NCI-H1048 (cell line): ENCODE data around the gene RASA2.
"Not testable (repeated sequence)": the region's sequence is repeated elsewhere in the genome, so short reads cannot be mapped to it uniquely, and the experiment has no call there.

Experiments used
- DNase-seq: peaks from one replicate; lab custom pipeline; 2025; lab: John Stamatoyannopoulos, UW

Gene RASA2

DNA sequence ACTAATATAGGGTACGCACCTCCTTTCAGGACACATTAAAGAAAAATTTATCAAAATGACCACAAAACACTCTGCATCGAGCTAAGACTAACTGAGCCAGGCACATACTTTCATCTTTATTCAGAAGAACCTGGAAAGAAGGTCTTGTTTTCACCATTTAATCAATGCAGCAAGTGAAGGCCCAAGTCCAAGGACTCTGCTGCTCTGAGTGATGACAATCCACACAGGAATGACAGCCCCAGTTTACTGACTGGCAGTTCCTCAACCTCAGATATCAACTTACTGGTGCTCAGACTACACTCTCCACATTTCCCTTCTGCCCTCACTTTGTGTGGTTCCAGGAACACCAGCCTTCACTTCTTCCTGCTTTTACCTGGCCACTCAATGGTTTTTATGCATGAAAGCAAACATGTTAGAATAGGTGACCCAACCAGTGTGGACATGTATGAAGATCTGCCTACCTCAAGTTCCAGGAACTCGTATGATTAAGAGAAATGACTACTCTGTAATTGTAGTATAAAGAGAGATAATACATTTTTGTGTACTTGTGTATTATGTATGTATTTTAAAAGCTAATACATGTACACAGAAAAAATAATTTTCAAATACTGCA lies 29.1 kb upstream of the RASA2 start:
- no peak for DNase-seq

DNA sequence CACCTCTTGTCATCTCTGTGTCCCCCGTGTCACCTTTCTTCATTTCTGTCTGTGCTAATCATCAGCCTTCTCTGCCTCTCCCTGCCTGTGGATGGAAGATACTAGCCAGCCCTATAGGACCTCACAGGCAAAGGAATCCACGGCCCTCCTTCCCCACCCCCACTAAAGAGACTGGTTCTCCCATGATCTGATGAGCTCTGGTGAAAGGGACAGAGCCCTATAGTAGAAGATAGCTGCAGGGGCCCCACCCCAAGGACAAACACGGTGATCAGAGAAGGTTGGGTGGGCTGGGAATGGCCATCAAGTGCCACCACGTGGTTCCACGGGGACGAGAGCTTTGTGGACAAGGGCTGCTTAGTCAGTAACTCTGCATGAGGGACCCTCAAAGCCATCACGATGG lies 27.8 kb upstream of the RASA2 start:
- no peak for DNase-seq

DNA sequence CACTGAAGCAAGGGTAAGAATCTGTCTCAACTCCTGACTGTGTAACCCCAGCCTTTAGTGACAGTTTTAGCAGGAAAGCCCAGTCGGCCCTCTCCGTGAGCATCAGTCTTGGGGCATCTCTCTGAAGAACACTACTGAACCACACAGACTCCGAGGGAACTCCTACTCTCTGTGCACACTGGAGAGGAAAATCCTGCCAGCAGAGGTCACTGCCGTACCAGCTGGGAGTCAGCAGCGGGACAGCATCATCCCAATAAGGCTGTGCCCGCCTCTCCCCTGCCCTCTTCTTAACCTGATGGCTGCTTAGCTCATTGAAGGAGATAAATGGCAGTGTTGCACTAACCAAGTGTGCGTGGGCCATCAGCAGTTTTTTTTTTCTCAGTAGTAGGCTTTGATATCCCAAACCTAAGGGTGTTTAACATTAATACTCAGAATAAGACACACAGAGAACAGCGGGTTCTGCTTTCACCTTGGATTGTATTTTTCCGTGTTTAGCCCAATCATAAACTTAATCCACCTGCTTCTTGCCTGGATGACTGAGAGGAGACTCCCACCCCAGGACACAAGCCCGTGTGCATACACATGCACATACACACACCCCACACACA lies 26.6 kb upstream of the RASA2 start:
- peak; percentile 58 for DNase-seq

GRCh38 chr3:141462176-141462859 lies 24.5 kb upstream of the RASA2 start:
- DNase-seq = no peak

DNA sequence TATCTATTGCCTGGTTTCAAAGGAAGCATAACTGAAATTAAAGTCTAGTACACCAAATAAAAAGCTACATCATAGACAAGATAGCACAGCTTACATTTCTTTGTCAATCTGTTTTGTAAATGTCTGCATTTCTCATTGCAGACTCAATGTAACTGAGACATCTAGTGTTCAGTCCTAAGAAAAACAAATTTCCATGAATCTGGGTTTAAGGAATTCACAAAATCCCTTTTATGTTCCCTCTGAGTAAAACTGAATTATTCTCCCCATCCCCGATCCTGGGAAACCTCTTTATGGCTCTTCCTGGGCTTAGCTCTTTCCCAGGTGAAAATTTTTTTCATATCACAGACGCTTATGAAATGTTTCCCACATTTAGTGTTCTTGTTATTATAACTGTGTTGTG lies 21.6 kb upstream of the RASA2 start:
- DNase-seq = no peak

GRCh38 chr3:141466633-141467169 lies 20.1 kb upstream of the RASA2 start:
- DNase-seq = no peak

DNA sequence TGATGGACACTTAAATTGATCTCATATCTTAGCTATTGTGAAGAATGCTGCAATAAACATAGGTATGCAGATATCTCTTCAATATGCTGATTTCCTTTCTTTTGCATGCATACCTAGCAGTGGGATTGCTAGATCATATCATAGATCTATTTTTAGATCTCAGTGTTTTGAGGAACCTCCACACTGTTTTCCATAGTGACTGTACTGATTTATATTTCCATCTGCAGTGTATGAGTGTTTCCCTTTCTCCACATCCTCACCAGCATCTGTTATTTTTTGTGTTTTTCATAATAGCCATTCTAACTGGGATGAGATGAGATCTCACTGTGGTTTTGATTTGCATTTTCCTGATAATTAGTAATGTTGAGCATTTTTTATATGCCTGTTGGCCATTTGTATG lies 17.1 kb upstream of the RASA2 start:
- no peak for DNase-seq

GRCh38 chr3:141471160-141471559 lies 15.7 kb upstream of the RASA2 start:
- DNase-seq = no peak

- no peak for DNase-seq
These were observed 10.8 kb upstream of the RASA2 start for GRCh38 chr3:141476033-141476432.

DNA sequence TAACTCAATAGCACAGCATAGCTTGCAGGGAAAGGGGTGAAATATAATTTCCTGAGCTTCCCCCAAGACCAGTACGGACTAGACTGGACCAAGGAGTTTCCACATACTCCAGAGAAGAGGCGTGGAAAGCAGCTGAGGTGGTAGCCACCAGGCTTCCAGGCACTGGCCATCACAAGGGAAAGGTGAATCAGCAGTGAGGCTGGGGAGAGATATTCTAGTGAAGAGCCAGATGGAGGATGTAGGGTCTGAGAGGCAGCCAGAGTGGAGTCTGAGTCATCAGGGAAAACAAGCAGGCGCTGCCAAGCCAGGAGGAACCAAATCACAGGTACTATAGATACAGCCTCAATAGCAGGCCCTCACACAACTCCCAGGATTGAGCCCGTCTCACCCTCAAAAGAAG lies 9.6 kb upstream of the RASA2 start:
- no peak for DNase-seq

GRCh38 chr3:141478139-141478538 lies 8.7 kb upstream of the RASA2 start:
- DNase-seq = no peak

- not testable (repeated sequence) for DNase-seq
These were observed 8.0 kb upstream of the RASA2 start for GRCh38 chr3:141478840-141479239.

- DNase-seq = no peak
These were observed 4.4 kb upstream of the RASA2 start for GRCh38 chr3:141482245-141482922.

DNA sequence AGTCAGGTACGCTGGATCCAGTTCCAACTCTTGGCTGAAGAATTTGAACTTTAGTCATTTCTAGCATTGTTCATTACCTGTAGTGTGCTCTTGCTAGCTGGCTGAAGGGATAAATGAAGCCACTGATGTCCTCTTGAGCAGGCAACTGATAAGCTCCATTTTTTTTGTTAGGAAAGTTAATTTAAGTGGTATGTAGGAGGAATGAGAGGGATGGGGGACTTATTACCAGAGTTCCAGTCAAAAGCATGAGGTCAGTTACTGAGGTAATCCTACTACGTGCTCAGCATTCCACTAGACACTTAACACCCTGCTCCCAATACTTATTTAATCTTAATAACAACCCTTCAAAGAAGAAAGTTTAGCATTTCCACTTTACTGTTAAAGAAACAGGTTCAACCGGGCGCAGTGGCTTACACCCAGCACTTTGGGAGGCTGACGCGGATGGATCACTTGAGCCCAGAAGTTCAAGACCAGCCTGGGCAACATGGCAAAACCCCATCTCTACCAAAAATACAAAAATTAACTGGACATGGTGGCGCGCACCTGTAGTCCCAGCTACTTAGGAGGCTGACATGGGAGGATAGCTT lies 2.0 kb upstream of the RASA2 start:
- DNase-seq = no peak

DNA sequence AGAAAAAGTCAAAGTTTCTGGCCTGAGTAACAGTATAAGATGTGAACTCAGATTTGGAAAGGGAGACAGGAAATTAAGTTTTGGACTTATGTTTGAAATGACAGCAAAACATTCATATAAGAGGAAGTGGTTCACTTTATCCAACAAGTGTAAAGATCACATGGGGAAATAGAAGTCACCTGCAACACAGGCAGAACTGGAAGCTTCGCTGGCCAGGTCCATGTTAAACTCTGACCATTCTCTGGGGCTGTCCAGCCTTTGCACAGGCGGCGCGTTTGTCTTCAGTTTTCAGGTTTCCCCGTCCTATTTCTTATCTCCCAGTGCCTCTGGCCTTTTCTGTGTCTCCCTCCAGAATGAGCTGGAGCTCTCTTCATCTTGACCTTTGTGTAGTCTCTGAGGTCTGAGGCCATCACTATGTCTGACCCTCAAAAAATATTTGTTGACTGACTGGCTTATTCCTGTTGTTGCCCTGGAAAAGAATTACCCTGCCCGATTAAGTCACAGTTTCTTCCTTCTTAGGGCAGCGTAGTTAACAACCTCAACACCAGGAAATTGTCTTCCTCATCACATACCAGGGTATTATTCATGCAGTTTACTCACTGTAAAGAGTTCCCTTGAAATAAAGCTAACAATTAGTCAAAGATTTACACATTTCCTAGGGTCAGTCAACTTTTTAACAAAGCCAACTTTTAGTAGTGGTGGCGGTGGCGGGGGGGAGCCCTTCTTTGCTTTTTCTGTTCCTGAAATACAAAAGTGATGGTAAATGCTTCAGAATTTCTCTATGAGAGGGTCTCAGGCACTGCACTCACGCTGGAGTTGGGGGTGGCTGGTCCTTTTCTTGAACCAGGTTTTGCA lies 959 bp upstream of the RASA2 start:
- DNase-seq = no peak

GRCh38 chr3:141486496-141486745 lies 406 bp upstream of the RASA2 start:
- DNase-seq = no peak

GRCh38 chr3:141487521-141488252 lies 860 bp downstream of the RASA2 start:
- peak; percentile 80 for DNase-seq

GRCh38 chr3:141489203-141489602 lies 2.4 kb downstream of the RASA2 start:
- no peak for DNase-seq

DNA sequence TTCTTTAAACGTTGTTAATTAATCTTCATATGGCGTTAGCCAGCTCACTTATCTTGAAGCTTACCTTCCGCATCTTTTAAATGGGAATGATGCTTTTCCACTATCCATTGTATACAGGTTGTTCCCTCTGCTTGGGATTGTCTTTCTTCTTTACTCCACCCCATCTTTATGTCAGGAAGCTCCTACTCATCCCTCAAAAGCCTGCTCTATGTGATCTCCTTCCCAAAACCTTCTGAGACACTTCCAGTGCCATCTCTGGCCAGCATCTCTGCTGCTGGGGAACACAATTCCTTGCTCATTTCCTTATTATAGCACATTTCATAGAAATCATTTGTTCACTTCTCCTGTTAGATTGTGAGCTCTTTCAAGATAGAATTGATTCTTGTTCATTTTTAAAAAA lies 4.3 kb downstream of the RASA2 start:
- DNase-seq = no peak

DNA sequence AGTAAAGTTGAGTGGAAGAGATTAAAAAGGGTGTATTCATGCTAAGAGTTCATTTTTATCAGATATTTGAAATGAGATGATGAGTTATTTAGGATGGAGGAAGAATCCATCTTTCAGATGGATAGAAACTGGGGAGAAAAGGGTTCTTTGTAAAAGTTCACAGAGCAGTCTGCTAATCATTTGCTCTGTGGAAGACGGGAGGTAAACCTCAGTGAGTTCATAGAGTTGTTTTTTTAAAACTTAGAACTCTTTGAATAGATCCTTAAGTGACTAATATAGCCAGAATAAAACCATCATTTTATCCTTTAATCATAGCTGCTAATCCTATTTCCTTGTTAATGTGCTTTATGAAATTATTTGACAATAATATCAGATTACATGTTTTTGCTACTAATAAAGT lies 5.1 kb downstream of the RASA2 start:
- no peak for DNase-seq

DNA sequence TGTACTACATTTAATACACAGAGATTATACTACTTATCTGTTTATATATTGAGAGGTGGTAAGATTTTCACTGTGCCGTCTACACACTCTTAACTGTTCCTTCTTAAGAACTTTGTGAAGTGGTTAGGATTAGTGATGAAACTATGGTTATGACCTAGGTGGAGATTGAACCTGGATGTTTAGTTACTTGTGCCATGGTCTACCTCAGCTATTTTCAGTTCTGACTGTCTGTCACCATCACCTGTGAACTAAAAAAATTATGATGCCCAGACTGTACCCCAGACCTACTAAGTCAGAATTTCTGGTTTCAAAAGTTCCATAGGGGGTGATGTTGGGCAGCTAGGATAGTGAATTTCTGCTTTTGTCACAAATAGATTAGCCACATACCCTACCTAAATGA lies 6.4 kb downstream of the RASA2 start:
- DNase-seq = no peak
